ENCODE results near the gene PPY.

PPY gene

DNA sequence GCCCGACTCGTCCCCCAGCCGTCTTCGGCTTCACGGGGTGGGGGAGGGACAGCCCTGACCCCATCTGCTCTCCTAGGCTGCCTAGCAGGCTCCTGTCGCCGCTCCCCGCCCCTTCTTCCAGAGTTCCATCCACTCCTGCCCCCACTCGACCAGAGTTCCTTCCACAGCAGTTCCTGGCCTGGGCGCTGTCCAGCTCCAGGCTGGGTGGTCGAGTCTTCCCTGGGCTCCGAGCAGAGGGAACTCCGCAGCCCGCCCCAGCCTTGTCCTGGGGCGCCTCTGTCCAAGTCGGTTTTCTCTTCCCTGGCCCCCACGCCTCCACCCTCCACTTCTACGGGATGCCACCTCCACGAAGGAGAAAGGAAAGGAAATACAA, 10.1 kb upstream of the PPY start:
- TF ChIP-seq, protein P1, sequence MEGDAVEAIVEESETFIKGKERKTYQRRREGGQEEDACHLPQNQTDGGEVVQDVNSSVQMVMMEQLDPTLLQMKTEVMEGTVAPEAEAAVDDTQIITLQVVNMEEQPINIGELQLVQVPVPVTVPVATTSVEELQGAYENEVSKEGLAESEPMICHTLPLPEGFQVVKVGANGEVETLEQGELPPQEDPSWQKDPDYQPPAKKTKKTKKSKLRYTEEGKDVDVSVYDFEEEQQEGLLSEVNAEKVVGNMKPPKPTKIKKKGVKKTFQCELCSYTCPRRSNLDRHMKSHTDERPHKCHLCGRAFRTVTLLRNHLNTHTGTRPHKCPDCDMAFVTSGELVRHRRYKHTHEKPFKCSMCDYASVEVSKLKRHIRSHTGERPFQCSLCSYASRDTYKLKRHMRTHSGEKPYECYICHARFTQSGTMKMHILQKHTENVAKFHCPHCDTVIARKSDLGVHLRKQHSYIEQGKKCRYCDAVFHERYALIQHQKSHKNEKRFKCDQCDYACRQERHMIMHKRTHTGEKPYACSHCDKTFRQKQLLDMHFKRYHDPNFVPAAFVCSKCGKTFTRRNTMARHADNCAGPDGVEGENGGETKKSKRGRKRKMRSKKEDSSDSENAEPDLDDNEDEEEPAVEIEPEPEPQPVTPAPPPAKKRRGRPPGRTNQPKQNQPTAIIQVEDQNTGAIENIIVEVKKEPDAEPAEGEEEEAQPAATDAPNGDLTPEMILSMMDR (IDR thresholded peaks at IDR 0.05; ENCODE audit: low read length) = no peak
- TF ChIP-seq EZH2 (IDR thresholded peaks at IDR 0.05; ENCODE audit: borderline replicate concordance, low read length) = no peak
- H3F3A ChIP-seq (ENCODE audit: insufficient read depth, low read length) = no peaks in the 10 kb centered on the region
- H3K9me3 ChIP-seq (ENCODE audit: low read length) = no peaks in the 10 kb centered on the region
- H3K27ac ChIP-seq (ENCODE audit: low read depth, low read length, poor library complexity, severe bottlenecking) = no peak overlapping the region
- H3K4me3 ChIP-seq (ENCODE audit: low read depth, low read length, poor library complexity, severe bottlenecking) = no peak overlapping the region
- no peaks in the 10 kb centered on the region for H3K4me1 ChIP-seq (ENCODE audit: insufficient read depth, low read length, severe bottlenecking)
- no peak overlapping the region for H2AFZ ChIP-seq (ENCODE audit: low read length)
- no peak overlapping the region for H3K9ac ChIP-seq (ENCODE audit: low read length)
- H3K36me3 ChIP-seq (ENCODE audit: insufficient read depth, low read length) = no peaks in the 10 kb centered on the region
- H4K20me1 ChIP-seq (ENCODE audit: insufficient read depth, low read length) = no peaks in the 10 kb centered on the region
- no peaks in the 10 kb centered on the region for H3K79me2 ChIP-seq (ENCODE audit: insufficient read depth, low read length)
- H3K9me2 ChIP-seq (ENCODE audit: low read depth, low read length) = no peaks in the 10 kb centered on the region
- H3K4me2 ChIP-seq (ENCODE audit: low read length) = no peak overlapping the region
- H3K27me3 ChIP-seq (ENCODE audit: insufficient read depth, low read length) = no peaks in the 10 kb centered on the region; the same call in 1 of the 2 replicates

DNA sequence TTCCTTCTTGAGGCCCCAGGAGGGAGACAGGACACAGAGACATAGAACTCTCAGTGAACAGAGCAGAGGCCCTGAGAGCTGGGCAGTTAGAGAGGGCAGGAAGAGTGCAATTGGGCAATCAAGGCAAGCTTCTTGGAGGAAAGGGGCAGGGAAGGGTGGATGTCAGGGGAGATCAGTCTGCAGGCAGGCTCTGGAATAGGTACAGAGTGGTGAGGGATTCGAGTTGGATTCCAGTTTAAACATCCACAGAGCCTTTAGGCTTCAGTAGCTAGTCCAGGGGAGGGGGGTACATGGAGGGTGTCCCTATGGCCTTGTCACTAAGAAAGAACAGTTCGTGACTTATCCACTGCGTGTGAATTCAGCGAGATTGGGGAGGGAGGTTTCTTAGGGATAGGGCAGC, 9.5 kb upstream of the PPY start:
- Histone ChIP-seq H3K79me2 (ENCODE audit: insufficient read depth, low read length) (no peaks in the 10 kb centered on the region), H3K4me3 (ENCODE audit: low read depth, low read length, poor library complexity, severe bottlenecking) (no peak overlapping the region), H3F3A (ENCODE audit: insufficient read depth, low read length) (no peaks in the 10 kb centered on the region), H4K20me1 (ENCODE audit: insufficient read depth, low read length) (no peaks in the 10 kb centered on the region), H3K4me1 (ENCODE audit: insufficient read depth, low read length, severe bottlenecking) (no peaks in the 10 kb centered on the region), H3K9me2 (ENCODE audit: low read depth, low read length) (no peaks in the 10 kb centered on the region), H3K36me3 (ENCODE audit: insufficient read depth, low read length) (no peaks in the 10 kb centered on the region), H2AFZ (ENCODE audit: low read length) (no peak overlapping the region), H3K27ac (ENCODE audit: low read depth, low read length, poor library complexity, severe bottlenecking) (no peak overlapping the region), H3K4me2 (ENCODE audit: low read length) (no peak overlapping the region), H3K9ac (ENCODE audit: low read length) (no peak overlapping the region), H3K27me3 (ENCODE audit: insufficient read depth, low read length) (no peaks in the 10 kb centered on the region; the same call in 1 of the 2 replicates), H3K9me3 (ENCODE audit: low read length) (no peaks in the 10 kb centered on the region)
- TF ChIP-seq EZH2 (IDR thresholded peaks at IDR 0.05; ENCODE audit: borderline replicate concordance, low read length) = no peak
- TF ChIP-seq, protein P1 (IDR thresholded peaks at IDR 0.05; ENCODE audit: low read length) = no peak

DNA sequence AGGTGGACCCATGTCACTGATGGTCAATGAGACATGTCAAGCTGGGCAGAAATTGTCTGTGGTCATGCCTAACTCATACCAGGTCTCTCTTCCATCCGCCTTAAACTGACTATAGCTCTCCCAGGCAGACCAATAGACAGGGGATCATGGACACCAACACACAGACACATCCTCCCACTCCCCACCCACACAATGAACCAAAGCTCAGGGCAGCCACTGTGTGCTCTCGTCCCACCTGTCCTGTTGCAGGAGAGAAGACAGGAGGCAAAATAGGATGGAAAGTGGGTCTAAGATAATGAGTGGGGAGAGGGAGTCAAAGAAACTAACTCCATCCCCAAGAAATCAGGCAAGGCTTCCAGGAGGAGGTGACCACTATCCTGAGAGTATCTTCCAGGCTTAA, 8.3 kb upstream of the PPY start:
- Histone ChIP-seq H3K9me2 (ENCODE audit: low read depth, low read length) (no peaks in the 10 kb centered on the region), H3F3A (ENCODE audit: insufficient read depth, low read length) (no peaks in the 10 kb centered on the region), H3K9me3 (ENCODE audit: low read length) (no peaks in the 10 kb centered on the region), H3K4me2 (ENCODE audit: low read length) (no peak overlapping the region), H3K4me3 (ENCODE audit: low read depth, low read length, poor library complexity, severe bottlenecking) (no peak overlapping the region), H3K27ac (ENCODE audit: low read depth, low read length, poor library complexity, severe bottlenecking) (no peak overlapping the region), H3K4me1 (ENCODE audit: insufficient read depth, low read length, severe bottlenecking) (no peaks in the 10 kb centered on the region), H2AFZ (ENCODE audit: low read length) (no peak overlapping the region), H3K36me3 (ENCODE audit: insufficient read depth, low read length) (no peaks in the 10 kb centered on the region), H3K9ac (ENCODE audit: low read length) (no peak overlapping the region), H4K20me1 (ENCODE audit: insufficient read depth, low read length) (no peaks in the 10 kb centered on the region), H3K79me2 (ENCODE audit: insufficient read depth, low read length) (no peaks in the 10 kb centered on the region), H3K27me3 (ENCODE audit: insufficient read depth, low read length) (no peaks in the 10 kb centered on the region; the same call in 1 of the 2 replicates)
- no peak for TF ChIP-seq EZH2 (IDR thresholded peaks at IDR 0.05; ENCODE audit: borderline replicate concordance, low read length)
- TF ChIP-seq, protein P1 (IDR thresholded peaks at IDR 0.05; ENCODE audit: low read length) = no peak
